Neural progenitor cell (in vitro differentiated cells): ENCODE data around the gene SUSD1.

Source experiments
- CTCF ChIP-seq: fragments of 200-600 bp; sonication (generic); IDR thresholded peaks from 2 replicates; pipeline ENCODE4 v1.5.1; 2017; ENCODE audit warnings: antibody characterized with exemption, mild to moderate bottlenecking
- EZH2 ChIP-seq: fragments of 200-600 bp; sonication (generic); IDR thresholded peaks from 2 replicates; pipeline ENCODE4 v1.6.1; 2017; ENCODE audit warnings: antibody characterized with exemption, mild to moderate bottlenecking, moderate library complexity
- EZH2phosphoT487 ChIP-seq: fragments of 200-600 bp; sonication (generic); IDR thresholded peaks from 2 replicates; pipeline ENCODE4 v1.6.1; 2017; ENCODE audit warnings: antibody characterized with exemption

DNA sequence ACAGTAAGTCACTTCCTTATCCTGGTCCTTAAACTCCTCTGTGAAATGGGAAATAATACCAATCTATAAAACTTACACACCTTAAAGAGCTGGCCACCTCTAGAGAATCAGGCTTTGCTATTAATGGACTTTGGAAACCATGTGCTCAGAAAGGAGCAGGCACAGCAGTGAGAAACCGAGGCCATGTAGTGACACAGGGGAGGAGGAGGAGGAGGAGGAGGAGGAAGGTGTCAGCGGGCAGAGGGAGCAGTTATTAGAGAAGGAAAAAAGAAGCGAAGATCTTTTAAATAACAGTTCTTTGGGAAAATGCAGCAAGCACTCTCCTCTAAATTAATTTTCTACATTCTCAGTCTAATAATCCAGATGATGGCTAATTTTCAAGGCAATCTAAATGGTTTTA lies 38.0 kb downstream of the SUSD1 start:
- TF ChIP-seq CTCF (no peak), EZH2phosphoT487 (no peak), EZH2 (no peak)
